GM10847 (cell line): Measurements from ENCODE around the gene CAMK1D.

Source experiments
- POLR2A ChIP-seq: IDR thresholded peaks from 2 replicates; pipeline ENCODE4 v1.6.1; 2011; ENCODE audit not compliant: insufficient read length; ENCODE audit errors: extremely low read depth

The CAMK1D gene

DNA sequence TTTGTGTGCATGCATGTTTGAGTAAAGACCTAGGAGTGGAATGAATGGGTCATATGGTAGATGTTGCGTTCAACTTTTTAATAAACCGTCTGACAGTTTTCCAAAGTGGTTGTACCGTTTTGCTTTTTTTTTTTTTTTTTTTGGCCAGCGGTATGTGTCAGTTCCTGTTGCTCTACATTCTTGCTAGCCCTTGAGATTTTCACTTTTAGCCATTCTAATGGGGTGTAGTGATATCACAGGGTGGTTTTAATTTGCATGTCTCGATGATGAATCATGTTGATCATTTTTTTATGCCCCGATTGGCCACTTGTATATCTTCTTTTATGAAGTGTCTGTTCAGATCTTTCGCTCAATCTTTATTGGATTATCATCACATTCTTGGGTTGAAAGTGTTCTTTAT, 320.7 kb downstream of the CAMK1D start:
- TF ChIP-seq POLR2A = no peak

DNA sequence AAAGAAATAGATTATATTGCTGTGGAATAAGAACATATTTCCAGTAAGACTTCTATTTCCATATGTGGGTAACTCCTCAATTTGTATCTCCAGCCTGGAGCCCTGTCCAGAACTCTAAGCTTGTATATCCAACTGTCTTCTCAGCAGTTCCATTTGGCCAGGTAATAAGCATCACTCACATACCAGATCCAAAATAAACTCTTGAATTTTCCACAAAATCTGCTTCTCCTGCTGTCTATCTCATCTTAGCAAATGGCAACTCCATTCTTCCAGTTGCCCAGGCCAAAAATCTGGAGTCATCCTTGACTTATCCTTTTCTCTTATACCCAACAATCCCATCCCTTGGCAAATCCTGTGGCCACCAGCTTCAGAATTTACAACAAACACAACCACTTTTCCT, 325.8 kb downstream of the CAMK1D start:
- no peak for TF ChIP-seq POLR2A

DNA sequence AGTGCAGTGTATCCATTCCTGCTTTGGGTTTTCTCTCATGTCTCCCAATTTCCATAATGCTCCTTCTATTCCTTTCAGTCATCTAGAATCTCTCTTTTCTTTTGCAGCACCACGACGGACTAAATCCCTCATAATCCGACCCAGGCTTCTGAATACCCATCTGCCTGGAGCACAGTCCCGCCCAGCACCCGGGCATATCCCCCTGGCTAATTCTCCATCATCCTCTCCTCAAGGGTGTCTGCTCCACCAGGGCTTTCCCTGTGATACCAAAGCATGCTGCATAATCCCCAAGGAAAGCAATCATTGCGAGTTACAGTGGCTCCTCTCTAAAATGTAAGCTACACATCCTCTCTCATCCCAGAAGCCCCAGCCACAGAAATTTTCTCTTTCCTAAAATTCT, 330.3 kb downstream of the CAMK1D start:
- TF ChIP-seq POLR2A = no peak

DNA sequence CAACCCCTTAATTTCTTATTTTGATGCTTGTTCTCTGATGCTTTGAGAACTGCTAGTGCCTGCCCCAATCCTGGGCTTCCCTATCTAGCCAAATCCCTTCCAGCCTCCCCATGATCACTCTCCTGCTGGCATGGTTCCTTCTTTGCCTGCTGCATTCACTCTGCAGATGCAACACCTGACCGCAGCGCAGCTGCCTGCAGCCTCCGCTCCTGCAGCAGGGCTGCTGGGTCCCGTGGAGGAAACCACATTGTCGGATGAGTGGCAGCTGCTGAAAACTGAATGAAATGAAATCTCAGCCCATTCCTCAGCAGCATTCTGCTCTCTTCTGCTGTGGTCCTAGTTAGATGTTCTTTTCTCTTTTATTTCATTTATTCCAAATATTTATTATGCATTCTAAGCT, 331.9 kb downstream of the CAMK1D start:
- no peak for TF ChIP-seq POLR2A

DNA sequence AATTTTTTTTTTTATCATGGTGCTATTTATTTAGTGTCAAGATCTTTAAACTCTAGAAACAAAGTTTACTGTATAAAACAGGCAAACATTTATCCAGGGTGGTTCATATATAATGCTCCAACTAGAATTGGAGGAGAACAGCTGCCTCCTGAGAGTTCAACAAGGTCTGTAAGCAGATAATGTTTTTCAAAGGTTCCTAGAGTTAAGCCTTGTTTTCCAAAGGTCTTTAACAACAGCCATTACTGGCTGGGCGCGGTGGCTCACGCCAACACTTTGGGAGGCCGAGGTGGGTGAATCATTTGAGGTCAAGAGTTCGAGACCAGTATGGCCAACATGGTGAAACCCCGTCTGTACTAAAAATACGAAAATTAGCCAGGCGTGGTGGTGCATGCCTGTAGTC, 335.4 kb downstream of the CAMK1D start:
- no peak for TF ChIP-seq POLR2A

DNA sequence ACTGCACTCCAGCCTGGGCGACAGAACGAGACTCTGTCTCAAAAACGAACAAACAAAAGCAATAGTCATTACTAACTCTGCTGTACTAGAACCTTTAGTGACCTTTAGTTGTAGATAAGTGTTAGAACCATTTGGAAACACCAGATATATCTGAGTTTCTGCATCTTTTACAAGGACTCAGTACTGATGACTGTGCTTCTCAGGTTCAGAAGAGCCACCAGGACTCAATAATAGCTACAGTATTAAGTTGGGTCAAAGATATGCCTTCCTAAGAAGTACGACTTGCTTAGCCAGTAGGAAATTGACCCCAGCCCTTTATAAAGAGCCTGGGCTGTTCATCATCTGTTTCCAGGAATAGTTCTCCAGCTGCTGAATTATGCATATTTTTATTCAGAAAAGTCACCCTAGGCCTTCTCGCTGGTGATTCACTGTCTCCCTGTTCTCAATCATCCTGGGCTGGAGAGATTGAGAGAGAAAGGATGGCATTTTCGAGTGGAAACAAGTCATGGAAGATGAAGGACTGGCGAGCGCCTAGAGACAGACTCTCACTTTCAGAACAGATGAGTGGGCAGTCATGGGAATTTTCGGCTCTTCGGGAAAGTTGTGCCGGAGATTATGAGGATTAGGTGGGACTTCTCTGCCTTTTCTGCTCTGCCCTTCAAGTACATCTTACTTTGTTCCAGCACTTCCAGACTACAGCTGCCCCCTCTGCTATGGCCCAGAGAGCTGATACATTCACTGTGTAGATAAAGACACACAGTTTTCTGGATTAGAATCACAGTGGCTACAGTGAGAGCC, 336.1 kb downstream of the CAMK1D start:
- TF ChIP-seq POLR2A = no peak

DNA sequence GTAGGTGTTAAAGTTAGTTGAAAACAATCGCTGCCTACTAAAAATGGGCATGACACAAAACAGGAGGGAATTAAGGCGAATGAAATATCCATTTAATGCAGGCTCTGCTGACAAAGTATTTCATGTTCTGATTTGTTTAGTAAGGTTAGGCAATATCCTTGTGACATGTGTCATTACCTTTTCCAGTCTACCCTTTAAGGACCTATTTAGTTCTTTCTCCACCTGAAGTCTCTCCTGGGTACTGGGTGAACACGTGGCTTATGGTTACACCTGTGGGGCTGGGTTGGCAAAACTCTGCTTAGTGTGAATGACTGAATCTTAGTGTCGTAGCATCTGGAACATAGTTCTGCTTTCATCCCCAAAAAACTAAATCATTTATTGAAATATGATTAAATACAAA, 338.6 kb downstream of the CAMK1D start:
- no peak for TF ChIP-seq POLR2A

DNA sequence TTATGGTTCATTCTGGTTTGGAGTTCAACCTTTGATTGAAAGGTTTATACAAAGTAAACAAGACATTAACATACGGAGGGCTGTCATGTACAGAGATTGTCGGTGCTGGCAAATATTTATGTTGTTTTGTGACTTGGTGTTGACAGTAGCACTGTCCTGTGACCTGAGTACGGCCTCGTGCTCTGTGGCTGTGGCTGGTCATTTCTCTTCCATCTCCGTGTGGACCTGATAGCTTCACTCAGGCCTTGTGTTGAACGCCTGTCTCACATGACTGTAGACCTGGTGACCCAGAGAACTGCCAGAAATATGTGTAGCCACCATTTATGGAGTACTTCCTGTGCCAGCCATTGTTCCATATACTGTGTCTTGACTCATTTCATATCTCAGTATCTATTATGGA, 340.5 kb downstream of the CAMK1D start:
- no peak for TF ChIP-seq POLR2A

DNA sequence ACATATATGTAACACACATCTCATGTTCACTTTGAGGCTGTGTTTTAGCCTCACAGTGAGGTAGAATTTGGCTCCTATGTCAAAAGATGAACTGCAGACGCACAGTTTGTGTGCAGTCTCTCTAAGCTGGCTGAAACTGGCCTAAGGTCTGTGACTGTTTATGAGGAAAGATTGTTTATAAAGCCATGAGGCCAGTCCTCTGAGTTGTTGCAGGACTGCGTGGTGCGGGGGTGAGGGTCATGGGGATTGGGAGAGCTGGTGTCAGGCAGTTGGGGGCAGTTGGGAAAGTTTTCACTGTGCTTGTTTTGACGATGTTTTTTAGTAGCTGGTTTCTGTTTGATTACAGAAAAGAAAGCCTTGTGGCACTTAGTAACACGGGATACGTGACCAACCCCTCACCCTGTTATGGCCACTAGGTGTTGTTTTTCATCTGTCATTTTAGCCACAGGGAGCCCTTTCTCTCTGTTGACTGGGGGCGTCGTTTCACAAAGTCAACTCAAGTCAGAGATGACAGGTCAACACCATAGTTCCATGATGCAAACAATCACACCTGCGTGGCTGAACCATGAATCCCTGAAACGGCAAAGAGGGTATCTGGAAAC, 341.3 kb downstream of the CAMK1D start:
- no peak for TF ChIP-seq POLR2A

DNA sequence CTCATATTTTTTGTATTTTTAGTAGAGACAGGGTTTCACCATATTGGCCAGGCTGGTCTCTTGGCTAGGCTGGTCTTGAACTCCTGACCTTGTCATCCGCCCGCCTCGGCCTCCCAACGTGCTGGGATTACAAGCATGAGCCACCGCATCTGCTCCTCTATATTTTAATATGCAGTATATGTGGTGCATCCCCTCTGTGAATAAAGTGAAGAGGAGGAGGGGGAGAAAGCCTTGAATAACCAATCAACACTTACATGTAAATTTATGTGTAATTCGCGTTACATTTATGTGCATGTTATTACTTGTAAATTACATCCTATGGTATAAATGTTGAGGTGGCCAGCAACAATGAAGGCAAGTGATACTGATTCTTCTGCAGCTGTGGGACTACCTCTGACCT, 342.2 kb downstream of the CAMK1D start:
- no peak for TF ChIP-seq POLR2A

DNA sequence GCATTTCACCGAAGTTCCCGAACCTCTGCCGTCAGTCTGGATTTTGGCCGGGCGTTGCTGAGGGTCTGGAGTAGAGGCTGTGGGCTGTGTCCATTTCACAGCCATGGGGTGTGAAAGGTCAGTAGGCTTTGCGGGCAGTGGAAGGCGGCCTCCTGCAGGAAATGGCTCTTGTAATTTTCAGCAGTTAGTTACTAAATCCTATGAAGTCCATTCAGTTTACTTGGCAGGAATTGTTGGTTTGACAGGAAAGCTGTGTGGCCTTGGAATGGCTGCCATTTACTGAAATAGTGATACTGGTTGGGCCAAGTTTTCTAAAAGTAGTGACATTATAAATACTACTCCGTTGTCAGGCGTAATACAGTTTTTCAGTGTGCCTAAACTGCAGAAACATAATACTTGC, 348.4 kb downstream of the CAMK1D start:
- no peak for TF ChIP-seq POLR2A

DNA sequence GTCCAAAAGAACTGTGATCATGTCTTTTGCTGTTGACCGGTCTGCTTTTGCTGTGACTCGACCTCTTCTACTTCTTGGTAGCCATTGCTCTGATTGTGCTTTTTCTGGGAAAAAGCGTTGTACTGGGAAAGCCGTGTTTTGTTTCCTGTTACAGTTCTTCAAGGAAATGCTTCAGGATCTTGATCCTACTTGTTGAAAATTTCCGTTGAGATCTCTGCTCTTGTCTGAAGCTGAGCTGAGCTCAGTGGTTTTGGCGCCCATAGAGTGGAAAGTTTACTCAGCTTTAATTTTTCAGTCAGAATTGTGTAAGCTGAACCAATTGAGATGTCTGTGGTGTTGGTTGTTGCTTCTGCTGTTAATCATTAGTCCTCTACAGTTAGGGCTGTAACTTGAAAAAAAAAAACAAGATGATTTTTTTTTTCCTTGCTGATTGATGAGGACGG, 349.9 kb downstream of the CAMK1D start:
- no peak for TF ChIP-seq POLR2A

DNA sequence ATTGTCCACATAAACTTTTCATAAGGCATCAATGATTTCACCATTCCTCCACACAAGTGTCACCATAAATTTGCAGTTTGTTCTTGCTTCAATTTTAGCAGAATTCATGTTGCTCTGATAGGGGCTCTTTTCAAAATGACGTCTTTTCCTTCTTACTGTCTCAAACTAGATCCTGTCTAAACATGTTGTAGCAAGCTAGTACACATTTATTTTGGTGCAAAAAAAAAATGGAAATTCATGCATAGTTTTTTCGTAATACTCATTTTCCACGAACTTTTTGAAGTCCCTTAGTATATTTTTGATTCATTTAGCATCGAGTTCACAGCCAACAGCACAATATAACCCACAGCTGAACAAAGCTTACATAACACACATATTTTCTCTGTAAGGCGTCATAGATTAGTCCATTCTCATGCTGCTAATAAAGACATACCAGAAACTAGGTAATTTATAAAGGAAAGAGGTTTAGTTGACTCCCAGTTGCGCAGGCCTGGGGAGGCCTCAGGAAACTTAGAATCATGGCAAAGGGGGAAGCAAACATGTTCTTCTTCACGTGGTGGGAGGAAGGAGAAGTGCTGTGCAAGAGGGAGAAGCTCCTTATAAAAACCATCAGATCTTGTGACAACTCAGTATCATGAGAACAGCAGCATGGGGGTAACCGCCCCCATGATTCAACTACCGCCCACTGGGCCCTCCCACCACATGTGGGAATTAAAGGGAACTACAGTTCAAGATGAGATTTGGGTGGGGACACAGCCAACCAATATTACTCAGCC, 350.6 kb downstream of the CAMK1D start:
- TF ChIP-seq POLR2A = no peak

DNA sequence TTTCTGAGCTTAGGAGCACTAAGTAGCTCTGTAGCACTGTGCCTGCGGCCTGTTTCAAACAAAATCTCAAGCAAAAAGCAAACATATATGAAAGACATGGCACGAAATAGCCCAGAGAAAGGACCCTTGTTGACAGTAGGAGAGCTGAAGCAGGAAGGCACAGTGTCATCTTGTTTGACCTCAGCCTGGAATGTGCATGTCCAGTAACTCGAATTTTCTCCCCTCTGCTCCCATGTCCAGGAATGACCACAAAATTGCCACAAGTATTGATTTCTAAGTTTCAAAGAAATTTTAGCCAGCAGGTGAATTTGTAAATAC, 351.2 kb downstream of the CAMK1D start:
- no peak for TF ChIP-seq POLR2A

DNA sequence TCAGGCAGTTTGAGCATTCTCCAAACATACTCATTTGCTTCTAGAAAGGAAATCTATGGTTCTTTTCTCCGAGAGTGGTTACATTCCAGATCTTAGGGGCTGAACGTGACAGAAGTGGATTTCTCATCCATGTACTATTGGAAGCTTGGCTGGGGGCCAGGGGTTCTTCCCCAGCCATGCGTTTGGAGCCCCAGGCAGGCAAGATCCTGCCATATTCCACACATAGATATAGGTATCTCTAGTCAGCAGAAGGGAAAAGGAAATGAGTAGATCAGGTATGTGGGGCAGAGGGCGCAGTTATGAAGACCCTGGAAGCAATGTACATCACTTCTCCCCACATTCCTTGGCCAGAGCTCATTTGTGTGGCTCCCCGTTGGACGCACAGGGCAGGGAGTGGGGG, 352.3 kb downstream of the CAMK1D start:
- TF ChIP-seq POLR2A = no peak

DNA sequence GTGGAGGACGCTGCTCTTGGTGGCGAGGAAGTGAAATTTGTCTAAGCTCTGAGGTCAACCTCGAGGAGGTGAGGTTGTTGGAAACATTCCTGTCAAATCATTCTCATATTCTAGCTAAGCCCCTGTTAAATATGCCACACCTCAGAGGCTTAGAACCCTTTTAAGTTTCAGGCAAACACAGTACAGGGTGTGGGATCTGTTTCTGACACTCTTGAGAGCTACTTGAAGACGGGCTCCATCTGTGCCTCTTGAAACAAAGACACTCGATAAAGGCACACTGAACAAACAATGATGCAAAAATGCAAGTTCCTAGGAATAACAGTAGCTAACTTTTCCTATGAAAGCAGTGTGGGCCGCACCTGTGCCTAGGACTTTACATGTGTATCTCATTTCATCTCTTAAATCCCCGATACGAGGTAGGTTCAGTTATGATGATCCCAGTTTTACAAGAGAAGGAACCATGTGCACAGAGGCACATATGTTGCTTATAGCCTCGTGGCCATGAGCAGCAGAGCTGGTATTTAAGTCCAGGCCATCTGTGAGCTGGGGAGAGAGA, 352.9 kb downstream of the CAMK1D start:
- no peak for TF ChIP-seq POLR2A
